ENCODE results near the gene PFAS.

Gene PFAS

GRCh38 chr17:8227238-8227581 lies 21.9 kb upstream of the PFAS start:
- H3K4me3 ChIP-seq (ENCODE audit: control insufficient read depth, low read depth, low read length) = peak overlapping the region; percentile 23
- TF ChIP-seq, protein P1, sequence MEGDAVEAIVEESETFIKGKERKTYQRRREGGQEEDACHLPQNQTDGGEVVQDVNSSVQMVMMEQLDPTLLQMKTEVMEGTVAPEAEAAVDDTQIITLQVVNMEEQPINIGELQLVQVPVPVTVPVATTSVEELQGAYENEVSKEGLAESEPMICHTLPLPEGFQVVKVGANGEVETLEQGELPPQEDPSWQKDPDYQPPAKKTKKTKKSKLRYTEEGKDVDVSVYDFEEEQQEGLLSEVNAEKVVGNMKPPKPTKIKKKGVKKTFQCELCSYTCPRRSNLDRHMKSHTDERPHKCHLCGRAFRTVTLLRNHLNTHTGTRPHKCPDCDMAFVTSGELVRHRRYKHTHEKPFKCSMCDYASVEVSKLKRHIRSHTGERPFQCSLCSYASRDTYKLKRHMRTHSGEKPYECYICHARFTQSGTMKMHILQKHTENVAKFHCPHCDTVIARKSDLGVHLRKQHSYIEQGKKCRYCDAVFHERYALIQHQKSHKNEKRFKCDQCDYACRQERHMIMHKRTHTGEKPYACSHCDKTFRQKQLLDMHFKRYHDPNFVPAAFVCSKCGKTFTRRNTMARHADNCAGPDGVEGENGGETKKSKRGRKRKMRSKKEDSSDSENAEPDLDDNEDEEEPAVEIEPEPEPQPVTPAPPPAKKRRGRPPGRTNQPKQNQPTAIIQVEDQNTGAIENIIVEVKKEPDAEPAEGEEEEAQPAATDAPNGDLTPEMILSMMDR (IDR thresholded peaks at IDR 0.05; ENCODE audit: control insufficient read depth, insufficient read depth, low read depth, low read length, missing control alignments) = no peak
- no peak for DNase-seq (ENCODE audit: low read depth)

- DNase-seq (ENCODE audit: low read depth) = no peak
- no peak overlapping the region for H3K4me3 ChIP-seq (ENCODE audit: control insufficient read depth, low read depth, low read length)
- TF ChIP-seq, protein P1 (IDR thresholded peaks at IDR 0.05; ENCODE audit: control insufficient read depth, insufficient read depth, low read depth, low read length, missing control alignments) = no peak
Measured at GRCh38 chr17:8231701-8232100, 17.4 kb upstream of the PFAS start.

GRCh38 chr17:8234361-8235270 lies 14.5 kb upstream of the PFAS start:
- TF ChIP-seq, protein P1 (IDR thresholded peaks at IDR 0.05; ENCODE audit: control insufficient read depth, insufficient read depth, low read depth, low read length, missing control alignments) = no peak
- no peak for DNase-seq (ENCODE audit: low read depth)
- no peak overlapping the region for H3K4me3 ChIP-seq (ENCODE audit: control insufficient read depth, low read depth, low read length)

DNA sequence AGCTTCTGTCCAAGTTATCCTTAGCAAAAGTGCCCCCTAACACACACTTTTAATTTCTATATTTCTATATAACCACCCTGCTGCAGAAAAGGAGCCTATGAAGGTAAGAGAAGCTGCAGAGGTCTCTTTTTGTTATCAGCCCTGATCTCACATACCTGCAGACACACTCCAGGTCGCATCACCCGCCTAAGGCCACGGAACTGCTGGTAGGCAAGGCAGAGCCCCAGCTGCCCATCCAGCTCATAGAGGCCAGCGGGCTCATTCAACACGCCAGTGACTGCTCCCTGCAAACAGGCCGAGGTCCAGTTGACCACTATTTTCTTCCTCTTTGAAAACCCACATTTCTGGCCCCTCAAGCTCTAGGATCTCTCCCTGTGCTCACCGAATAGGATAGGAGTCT lies 13.4 kb upstream of the PFAS start:
- TF ChIP-seq, protein P1 (IDR thresholded peaks at IDR 0.05; ENCODE audit: control insufficient read depth, insufficient read depth, low read depth, low read length, missing control alignments) = no peak
- no peak overlapping the region for H3K4me3 ChIP-seq (ENCODE audit: control insufficient read depth, low read depth, low read length)
- no peak for DNase-seq (ENCODE audit: low read depth)

DNA sequence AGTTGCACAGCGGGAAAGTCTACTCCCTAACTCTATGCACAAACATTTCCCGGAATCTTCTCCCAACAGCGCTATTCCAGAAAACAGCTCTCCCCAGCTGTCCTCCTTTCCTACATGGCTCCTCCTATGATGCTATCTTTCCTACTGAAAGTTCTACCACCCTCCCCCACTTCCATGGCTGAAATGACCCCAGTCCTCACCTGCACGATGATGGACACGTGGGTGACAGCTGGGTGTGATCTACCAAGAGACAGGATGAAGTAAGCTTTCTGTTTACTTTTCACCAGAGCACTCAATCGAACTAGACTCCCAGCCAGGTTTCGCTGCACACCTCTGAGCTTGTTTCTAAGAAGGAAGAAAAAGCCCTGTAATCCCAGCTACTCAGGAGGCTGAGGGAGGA lies 11.9 kb upstream of the PFAS start:
- no peak for DNase-seq (ENCODE audit: low read depth)
- H3K4me3 ChIP-seq (ENCODE audit: control insufficient read depth, low read depth, low read length) = no peak overlapping the region
- TF ChIP-seq, protein P1 (IDR thresholded peaks at IDR 0.05; ENCODE audit: control insufficient read depth, insufficient read depth, low read depth, low read length, missing control alignments) = no peak

GRCh38 chr17:8237886-8238285 lies 11.2 kb upstream of the PFAS start:
- no peak for DNase-seq (ENCODE audit: low read depth)
- H3K4me3 ChIP-seq (ENCODE audit: control insufficient read depth, low read depth, low read length) = no peak overlapping the region
- TF ChIP-seq, protein P1 (IDR thresholded peaks at IDR 0.05; ENCODE audit: control insufficient read depth, insufficient read depth, low read depth, low read length, missing control alignments) = no peak

Data from AG09309 (cell line).